Natural killer cell treated with Interleukin-12 subunit alpha and Interleukin-12 subunit beta and Interleukin-15 and Interleukin-18, amount 100 ng/mL, for 72 hours (primary cell): Measurements from ENCODE around the gene YWHAE. TPM values are rescaled to one million over a fixed set of nuclear protein-coding genes. Genes with fewer than 3 reads are reported as not detected.
A peak's percentile ranks its signal among the peaks of the same experiment; 100 is the strongest.
"Not testable (repeated sequence)": the region's sequence is repeated elsewhere in the genome, so short reads cannot be mapped to it uniquely, and the experiment has no call there.

Experiments
- ATAC-seq, 2 donors: fragments of 150-1000 bp; cut with Tn5 transposase in 1 of 2; sonication (Bioruptor Pico), chemical (Tn5 transposase) in 1 of 2; 2 replicates each; pipeline ENCODE4 v1.10.0; 2021
- DNase-seq: peaks from one replicate; pipeline ENCODE4 v3.0.0; 2022; ENCODE audit warnings: low spot score
- H3K27ac Mint-ChIP-seq, 2 donors: 1 replicate in 1 of 2; 2 replicates in 1 of 2; pipeline ENCODE4 v1.8.0; 2022; ENCODE audit warnings: mixed read lengths in 2 of 2, mild to moderate bottlenecking in 1 of 2, moderate library complexity in 1 of 2
- H3K27me3 Mint-ChIP-seq, 2 donors: 1 replicate in 1 of 2; 2 replicates in 1 of 2; pipeline ENCODE4 v1.8.0; 2022; ENCODE audit warnings: mixed read lengths in 2 of 2
- H3K36me3 Mint-ChIP-seq: one replicate; pipeline ENCODE4 v1.8.0; 2022; ENCODE audit warnings: mixed read lengths
- H3K4me1 Mint-ChIP-seq, 2 donors: 1 replicate in 1 of 2; 2 replicates in 1 of 2; pipeline ENCODE4 v1.8.0; 2022; ENCODE audit warnings: low read depth in 2 of 2, mixed read lengths in 2 of 2, mild to moderate bottlenecking in 1 of 2
- H3K4me3 Mint-ChIP-seq: one replicate; pipeline ENCODE4 v1.8.0; 2022; ENCODE audit warnings: mixed read lengths
- H3K9me3 Mint-ChIP-seq: 2 replicates; pipeline ENCODE4 v1.8.0; 2022; ENCODE audit warnings: mixed read lengths
- total RNA-seq, 2 donors: library from RNA; stranded (reverse); gene quantifications; one replicate each; pipeline ENCODE4 v1.2.3, GENCODE V29; 2022

YWHAE gene
- 100 to 1,000 TPM; 365 to 407 TPM for total RNA-seq

DNA sequence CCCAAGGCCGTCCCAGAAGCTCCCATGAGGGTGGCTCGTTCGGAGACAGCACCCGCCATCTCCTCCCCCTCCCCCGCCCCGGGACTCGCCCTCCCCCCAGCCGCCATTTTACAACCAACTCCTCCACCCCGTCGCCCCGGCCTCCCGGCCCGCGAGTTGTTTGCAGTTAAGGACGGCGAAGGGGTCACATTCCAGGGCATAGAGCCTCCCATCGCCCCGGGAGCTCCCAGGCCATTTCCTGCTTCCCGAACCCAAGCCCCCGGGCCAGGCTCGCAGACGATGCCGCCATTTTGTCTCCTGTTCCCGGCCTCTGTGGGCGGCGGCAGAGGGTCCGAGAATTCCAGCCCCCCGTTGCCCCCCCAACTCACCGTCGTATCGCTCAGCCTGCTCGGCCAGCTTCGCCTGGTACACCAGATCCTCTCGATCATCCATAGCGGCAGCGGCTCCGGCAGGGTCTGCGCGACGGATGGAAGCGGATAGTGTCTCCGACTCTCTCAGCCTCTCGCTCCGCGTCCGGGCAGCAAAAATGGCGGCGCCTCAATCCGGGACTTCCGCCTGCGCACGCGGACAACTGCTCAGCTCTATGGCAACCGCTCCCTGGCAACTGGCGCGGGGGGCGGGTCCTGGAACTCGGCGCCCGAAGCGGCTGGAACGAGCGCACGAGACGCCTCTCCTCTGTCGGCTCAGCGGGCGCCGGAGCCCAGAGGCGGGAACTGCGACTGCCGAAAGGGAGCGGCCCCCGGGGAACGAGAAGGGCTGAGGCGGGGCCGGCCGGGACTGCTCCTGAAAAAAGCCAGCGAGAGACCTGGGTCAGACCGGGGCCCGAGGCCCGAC, at the start of gene YWHAE:
YWHAE (minus strand) TSS at position 544 of the 834 bp plus-strand sequence; CDS start at position 432, 112 bp downstream.
- peaks cover 23 to 25% of the 10 kb centered on the region in 2 donors for H3K4me1 Mint-ChIP-seq
- H3K4me3 Mint-ChIP-seq, result peak within 1 kb of the TSS; percentile 100
- no peaks in the 10 kb centered on the region for H3K27me3 Mint-ChIP-seq
- DNase-seq, result peak; percentile 96
- H3K36me3 Mint-ChIP-seq, result peaks cover 15% of the 10 kb centered on the region
- ATAC-seq, result peak; percentile 96 to 97
- peak within 1 kb of the TSS; percentile 99 to 100 for H3K27ac Mint-ChIP-seq
- no peaks in the 10 kb centered on the region for H3K9me3 Mint-ChIP-seq

DNA sequence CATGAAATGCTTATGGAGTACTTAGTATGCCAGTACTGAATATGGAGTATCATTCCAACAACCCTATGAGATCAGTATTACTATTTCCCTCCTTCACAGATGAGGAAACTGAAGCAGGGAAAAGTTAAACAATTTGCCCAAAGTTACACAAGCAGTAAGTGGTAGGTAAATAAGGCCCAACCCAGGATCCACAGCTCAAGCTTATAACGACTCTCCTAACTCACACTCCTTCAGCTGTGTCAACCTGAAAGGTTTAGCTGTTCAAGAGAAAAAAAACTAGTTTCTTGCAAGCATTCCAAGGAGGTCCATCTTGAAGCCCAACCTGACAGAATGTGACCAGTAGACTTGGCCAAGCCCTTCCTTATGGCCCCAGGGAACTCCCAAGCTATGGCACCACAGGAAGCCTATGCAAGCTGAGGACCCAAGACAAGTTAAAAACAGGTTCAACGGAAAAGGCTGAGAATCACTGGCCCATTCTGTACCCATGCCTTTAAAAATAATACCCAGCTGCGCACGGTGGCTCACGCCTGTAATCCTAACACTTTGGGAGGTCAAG, 49.5 kb upstream of the YWHAE start:
- H3K9me3 Mint-ChIP-seq, result no peaks in the 10 kb centered on the region
- H3K4me1 Mint-ChIP-seq, result peaks cover 29 to 38% of the 10 kb centered on the region in 2 donors
- no peak overlapping the region for H3K27ac Mint-ChIP-seq
- ATAC-seq (no peak), DNase-seq (no peak)
- no peak overlapping the region for H3K4me3 Mint-ChIP-seq
- H3K36me3 Mint-ChIP-seq, result no peaks in the 10 kb centered on the region
- H3K27me3 Mint-ChIP-seq, result no peaks in the 10 kb centered on the region

DNA sequence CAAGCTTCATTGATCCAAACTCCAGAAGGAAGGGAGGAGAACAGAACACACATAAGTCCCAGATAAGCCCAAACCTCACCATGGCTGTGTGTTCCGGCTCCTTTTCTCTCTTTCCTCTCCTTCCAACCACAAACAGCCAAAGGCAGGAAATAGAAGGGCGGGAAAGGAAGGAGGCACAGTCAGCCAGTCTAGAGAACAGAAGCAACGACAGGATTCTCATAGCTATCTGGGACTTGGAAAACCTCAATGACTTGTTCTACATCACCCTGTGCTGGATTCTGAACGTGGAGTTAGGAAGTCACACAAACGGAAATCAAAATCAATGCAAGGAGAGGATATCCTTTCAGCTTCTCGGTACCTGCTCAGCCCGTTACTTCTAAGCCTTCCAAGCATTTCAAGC, 47.0 kb upstream of the YWHAE start:
- DNase-seq (no peak), ATAC-seq (no peak)
- Mint-ChIP-seq H3K36me3 (no peaks in the 10 kb centered on the region), H3K9me3 (no peaks in the 10 kb centered on the region), H3K27ac (peak overlapping the region in 1 of 2 donors; percentile 20), H3K27me3 (no peaks in the 10 kb centered on the region), H3K4me1 (peaks cover 17 to 25% of the 10 kb centered on the region in 2 donors), H3K4me3 (no peak overlapping the region)

DNA sequence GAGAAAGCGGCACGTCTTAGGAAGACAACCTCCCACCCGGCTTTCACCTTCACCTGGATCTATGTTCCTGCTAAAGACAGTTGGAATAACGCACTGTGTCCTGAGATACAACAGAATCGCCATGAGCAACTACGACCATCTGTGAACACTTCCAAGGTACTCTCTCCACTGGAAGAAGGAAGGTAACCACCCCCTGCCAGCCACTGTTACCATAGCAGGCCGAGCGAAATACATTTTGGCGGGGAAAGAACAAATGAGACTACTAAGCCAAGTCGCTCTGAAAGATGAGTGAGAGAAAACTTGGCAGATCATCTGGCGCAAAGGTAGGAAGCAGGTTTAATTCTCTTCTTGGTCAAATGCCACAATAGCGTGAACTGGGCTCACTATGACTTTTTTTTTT, 46.2 kb upstream of the YWHAE start:
- ATAC-seq, result no peak
- H3K36me3 Mint-ChIP-seq, result no peaks in the 10 kb centered on the region
- no peaks in the 10 kb centered on the region for H3K27me3 Mint-ChIP-seq
- no peak for DNase-seq
- H3K27ac Mint-ChIP-seq, result peak overlapping the region in 1 of 2 donors; percentile 27
- H3K4me3 Mint-ChIP-seq, result no peak overlapping the region
- H3K9me3 Mint-ChIP-seq, result no peaks in the 10 kb centered on the region
- H3K4me1 Mint-ChIP-seq, result peaks cover 17 to 25% of the 10 kb centered on the region in 2 donors

DNA sequence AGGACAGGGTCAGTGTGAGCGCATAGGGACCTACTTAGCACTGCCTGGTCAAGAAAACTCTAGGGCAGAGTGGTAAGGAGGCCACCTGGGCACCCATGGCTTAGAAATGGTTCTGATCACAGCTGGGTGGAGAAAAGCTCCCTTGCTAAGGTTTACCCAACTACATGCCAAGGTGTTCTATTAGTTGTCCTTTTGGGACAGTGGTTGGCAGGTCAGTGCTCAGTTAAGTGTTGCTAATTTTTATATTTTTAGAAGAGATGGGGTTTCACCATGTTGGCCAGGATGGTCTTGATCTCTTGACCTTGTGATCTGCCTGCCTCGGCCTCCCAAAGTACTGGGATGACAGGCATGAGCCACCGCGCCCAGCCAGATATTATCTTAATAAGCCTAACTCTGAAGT, 45.7 kb upstream of the YWHAE start:
- not testable (repeated sequence) for H3K27me3 Mint-ChIP-seq

DNA sequence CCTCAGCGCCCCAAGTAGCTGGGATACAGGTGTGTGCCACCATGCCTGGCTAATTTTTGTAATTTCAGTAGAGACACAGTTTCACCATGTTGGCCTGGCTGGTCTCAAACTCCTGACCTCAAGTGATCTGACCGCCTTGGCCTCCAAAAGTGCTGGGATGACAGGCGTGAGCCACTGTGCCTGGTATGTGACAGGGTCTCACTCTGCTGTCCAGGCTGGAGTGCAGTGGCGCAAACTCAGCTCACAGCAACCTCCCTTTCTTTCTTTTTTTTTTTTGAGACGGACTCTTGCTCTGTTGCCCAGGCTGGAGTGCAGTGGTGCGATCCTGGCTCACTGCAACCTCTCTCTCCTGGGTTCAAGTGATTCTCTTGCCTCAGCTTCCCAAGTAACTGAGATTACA, 42.7 kb upstream of the YWHAE start:
- DNase-seq, H3K4me3 Mint-ChIP-seq, H3K27ac Mint-ChIP-seq, ATAC-seq, H3K36me3 Mint-ChIP-seq, H3K9me3 Mint-ChIP-seq, H3K27me3 Mint-ChIP-seq: not testable (repeated sequence)
- H3K4me1 Mint-ChIP-seq, result peaks cover 6 to 15% of the 10 kb centered on the region in 2 donors

More for the DNA sequence above, 45.7 kb upstream of the YWHAE start:
- H3K36me3 Mint-ChIP-seq, ATAC-seq, H3K9me3 Mint-ChIP-seq, H3K4me3 Mint-ChIP-seq, DNase-seq: not testable (repeated sequence)
- H3K4me1 Mint-ChIP-seq, result peaks cover 17 to 25% of the 10 kb centered on the region in 2 donors
- H3K27ac Mint-ChIP-seq, result peak overlapping the region in 1 of 2 donors; percentile 27

DNA sequence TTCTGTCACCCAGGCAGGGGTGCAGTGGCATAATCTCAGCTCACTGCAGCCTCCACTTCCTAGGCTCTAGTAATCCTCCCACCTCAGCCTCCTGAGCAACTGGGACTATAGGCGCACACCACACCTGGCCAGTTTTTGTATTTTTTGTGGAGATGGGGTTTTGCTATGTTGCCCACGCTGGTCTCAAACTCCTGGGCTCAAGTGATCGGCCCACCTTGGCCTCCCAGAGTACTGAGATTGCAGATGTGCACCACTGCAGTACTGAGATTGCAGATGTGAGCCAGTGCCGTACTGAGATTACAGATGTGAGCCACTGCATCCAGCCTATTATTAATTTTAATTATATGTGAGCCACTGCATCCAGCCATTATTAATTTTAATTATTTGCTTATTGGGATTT, 42.2 kb upstream of the YWHAE start:
- Mint-ChIP-seq H3K36me3 (no peaks in the 10 kb centered on the region), H3K9me3 (no peaks in the 10 kb centered on the region), H3K4me3 (no peak overlapping the region), H3K4me1 (peaks cover 6 to 15% of the 10 kb centered on the region in 2 donors), H3K27ac (no peak overlapping the region), H3K27me3 (no peaks in the 10 kb centered on the region)
- DNase-seq (no peak), ATAC-seq (no peak)

DNA sequence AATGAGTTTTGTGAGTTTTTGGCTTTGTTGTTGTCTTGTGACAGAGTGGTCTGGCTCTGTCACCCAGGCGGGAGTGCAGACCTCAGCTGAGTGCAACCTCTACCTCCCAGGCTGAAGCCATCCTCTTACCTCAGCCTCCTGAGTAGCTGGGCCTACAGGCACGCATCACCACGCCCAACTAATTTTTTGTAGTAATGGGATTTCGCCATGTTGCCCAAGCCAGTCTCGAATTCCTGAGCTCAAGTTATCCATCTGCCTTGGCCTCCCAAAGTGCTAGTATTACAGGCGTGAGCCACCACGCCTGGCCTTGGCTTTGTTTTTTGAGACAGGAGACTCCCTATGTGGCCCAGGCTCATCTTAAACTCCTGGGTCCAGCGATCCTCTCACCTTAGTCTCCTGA, 40.9 kb upstream of the YWHAE start:
- no peaks in the 10 kb centered on the region for H3K9me3 Mint-ChIP-seq
- H3K4me3 Mint-ChIP-seq, result no peak overlapping the region
- H3K27ac Mint-ChIP-seq, result no peak overlapping the region
- DNase-seq (no peak), ATAC-seq (no peak)
- H3K36me3 Mint-ChIP-seq, result peaks cover under 1% of the 10 kb centered on the region
- H3K4me1 Mint-ChIP-seq, result peaks cover 7 to 11% of the 10 kb centered on the region in 2 donors
- no peaks in the 10 kb centered on the region for H3K27me3 Mint-ChIP-seq

DNA sequence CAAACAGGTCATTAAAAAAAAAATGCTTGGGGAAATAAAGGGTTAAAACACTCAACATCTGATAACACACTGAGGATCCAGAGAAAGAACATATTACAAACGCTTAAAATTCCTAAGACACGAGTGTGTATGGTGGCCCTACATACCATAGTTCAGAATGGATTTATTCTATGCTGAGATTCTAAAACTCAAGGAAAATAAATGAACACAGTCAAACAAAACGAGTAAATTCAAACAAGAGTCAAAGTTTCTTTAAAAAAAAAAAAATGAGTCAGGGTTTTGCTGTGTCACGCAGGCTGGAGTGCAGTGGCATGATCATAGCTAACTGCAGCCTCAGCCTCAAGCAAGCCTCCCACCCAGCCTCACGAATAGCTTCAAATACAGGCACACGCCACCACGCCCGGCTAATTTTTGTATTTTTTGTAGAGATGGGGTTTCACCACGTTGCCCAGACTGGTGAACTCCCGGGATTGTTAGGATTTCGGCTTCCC, 38.6 kb upstream of the YWHAE start:
- DNase-seq (no peak), ATAC-seq (no peak)
- Mint-ChIP-seq H3K9me3 (no peaks in the 10 kb centered on the region), H3K27me3 (no peaks in the 10 kb centered on the region), H3K4me3 (no peak overlapping the region), H3K27ac (no peak overlapping the region), H3K4me1 (peaks cover 3 to 5% of the 10 kb centered on the region in 2 donors), H3K36me3 (peaks cover 6% of the 10 kb centered on the region)

DNA sequence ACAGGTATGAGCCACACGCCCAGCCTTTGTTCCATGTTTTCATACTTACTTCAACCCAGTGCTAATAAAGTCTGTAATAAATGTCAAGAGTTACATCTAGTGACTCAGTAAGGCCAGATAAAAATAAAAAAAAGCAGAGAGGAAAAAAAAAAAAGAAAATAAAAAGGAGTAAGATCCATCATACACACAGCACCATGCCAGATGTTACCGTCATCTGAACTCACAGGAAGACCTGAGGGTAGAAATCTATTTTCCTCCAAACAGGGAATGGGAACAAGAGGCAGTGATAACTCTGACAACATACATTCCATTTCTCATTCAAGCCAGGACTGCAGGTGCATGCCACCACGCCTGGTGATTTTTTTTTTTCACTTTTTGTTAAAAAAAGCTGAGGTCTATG, 35.3 kb upstream of the YWHAE start:
- Mint-ChIP-seq H3K4me1 (peaks cover 10 to 22% of the 10 kb centered on the region in 2 donors), H3K36me3 (peaks cover 6% of the 10 kb centered on the region), H3K9me3 (no peaks in the 10 kb centered on the region), H3K27me3 (no peaks in the 10 kb centered on the region), H3K27ac (no peak overlapping the region), H3K4me3 (no peak overlapping the region)
- ATAC-seq, result no peak
- DNase-seq, result no peak

DNA sequence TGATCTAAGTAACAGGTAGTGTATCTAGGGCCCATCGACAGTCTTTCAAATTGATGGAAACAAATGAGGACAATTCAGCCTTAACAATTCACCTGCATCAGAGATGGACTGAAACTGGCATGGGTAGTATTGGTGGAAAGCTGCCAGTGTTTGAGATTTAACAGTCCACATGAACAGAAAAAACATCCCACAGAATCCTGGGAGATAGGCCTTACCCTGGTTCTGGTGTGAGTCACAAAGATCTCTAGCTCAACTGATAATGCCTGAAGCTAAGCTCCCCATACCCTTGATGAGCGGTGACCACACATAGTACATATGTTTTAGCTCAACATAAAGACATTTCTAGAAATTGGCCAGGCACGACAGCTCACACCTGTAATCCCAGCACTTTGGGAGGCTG, 34.1 kb upstream of the YWHAE start:
- DNase-seq, result no peak
- H3K27me3 Mint-ChIP-seq, result no peaks in the 10 kb centered on the region
- peaks cover 6% of the 10 kb centered on the region for H3K36me3 Mint-ChIP-seq
- H3K9me3 Mint-ChIP-seq, result no peaks in the 10 kb centered on the region
- no peak for ATAC-seq
- peaks cover 10 to 22% of the 10 kb centered on the region in 2 donors for H3K4me1 Mint-ChIP-seq
- no peak overlapping the region for H3K4me3 Mint-ChIP-seq
- no peak overlapping the region for H3K27ac Mint-ChIP-seq

DNA sequence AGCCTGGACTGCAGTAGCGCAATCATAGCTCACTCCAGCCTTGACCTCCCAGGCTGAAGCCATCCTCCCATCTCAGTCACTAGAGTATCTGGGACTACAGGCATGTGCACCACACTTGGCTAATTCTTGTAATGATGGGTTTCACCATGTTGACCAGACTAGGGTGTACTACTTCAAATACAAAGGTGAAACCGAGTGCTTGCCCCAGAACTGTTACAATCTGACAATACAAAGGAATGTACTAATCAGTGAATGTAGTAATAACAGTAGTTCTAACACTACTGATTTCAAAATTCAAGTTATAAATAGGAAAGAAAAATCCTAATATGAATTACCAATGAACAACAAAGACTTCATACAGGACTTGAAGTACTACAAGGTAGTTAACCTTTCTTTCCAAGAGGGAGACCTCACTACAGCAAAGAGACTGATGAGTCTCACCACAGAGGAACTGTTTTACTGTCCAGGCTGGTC, 31.6 kb upstream of the YWHAE start:
- peak in 1 of 2 donors; percentile 70 for ATAC-seq

DNA sequence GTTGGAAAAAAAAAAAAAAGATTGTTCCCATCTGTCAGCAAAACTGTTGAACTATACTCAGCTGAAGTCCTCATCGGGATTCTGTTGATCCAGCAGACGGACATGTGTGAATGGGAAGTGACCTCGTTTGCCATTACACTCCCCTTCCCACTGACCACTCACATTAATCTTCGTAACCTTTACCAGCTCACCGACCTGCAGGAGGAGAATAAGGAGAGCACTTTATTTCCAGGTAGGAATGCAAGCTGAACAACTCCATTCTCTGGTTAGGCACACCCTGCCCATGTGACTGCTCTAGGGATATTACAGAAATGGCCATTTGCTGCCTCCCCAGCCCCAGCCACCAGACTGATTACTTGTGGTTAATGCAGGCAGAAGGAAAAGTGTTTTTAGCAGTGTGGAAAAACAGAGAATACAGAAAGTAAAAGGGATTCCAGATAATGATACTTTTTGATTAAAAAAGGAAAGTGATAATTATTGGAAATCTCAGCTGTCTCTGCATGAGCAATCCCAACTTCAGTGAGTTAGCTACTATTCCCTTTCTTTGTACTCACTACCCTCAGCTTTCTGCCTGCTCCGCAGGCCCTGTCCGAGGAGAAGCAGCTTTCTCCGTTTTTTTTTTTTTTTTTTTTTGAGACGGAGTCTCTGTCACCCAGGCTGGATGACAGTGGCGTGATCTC, 23.6 kb upstream of the YWHAE start:
- H3K36me3 Mint-ChIP-seq, result peaks cover 4% of the 10 kb centered on the region
- no peak for ATAC-seq
- no peak for DNase-seq
- H3K27me3 Mint-ChIP-seq, result no peaks in the 10 kb centered on the region
- H3K4me3 Mint-ChIP-seq, result no peak overlapping the region
- no peaks in the 10 kb centered on the region for H3K9me3 Mint-ChIP-seq
- H3K4me1 Mint-ChIP-seq, result peaks cover 6 to 11% of the 10 kb centered on the region in 2 donors
- H3K27ac Mint-ChIP-seq, result no peak overlapping the region

More for the DNA sequence above, 31.6 kb upstream of the YWHAE start:
- Mint-ChIP-seq H3K27me3 (no peaks in the 10 kb centered on the region), H3K4me3 (no peak overlapping the region), H3K27ac (peak overlapping the region in 1 of 2 donors; percentile 56), H3K9me3 (no peaks in the 10 kb centered on the region), H3K36me3 (peaks cover 6% of the 10 kb centered on the region), H3K4me1 (peaks cover 10 to 19% of the 10 kb centered on the region in 2 donors)
- no peak for DNase-seq
